ENCODE results near the gene SLCO3A1.

The SLCO3A1 gene

GRCh38 chr15:92075764-92076163, 222.3 kb downstream of the SLCO3A1 start:
- no peak overlapping the region for H3K4me3 ChIP-seq (replicated peaks; ENCODE audit: low read depth, low read length)
- no peak for DNase-seq (ENCODE audit: extremely low read depth, low read depth)
- no peak for TF ChIP-seq CTCF (IDR thresholded peaks at IDR 0.05; ENCODE audit: low read depth, low read length, missing control alignments)

- no peak overlapping the region for H3K4me3 ChIP-seq (replicated peaks; ENCODE audit: low read depth, low read length)
- no peak for TF ChIP-seq CTCF (IDR thresholded peaks at IDR 0.05; ENCODE audit: low read depth, low read length, missing control alignments)
These were observed 223.0 kb downstream of the SLCO3A1 start for GRCh38 chr15:92076541-92076940.

GRCh38 chr15:92077353-92078085, 224.0 kb downstream of the SLCO3A1 start:
- TF ChIP-seq CTCF (IDR thresholded peaks at IDR 0.05; ENCODE audit: low read depth, low read length, missing control alignments): peak; percentile 35
- no peak for DNase-seq (ENCODE audit: extremely low read depth, low read depth)
- no peak overlapping the region for H3K4me3 ChIP-seq (replicated peaks; ENCODE audit: low read depth, low read length)

More at GRCh38 chr15:92076541-92076940, 223.0 kb downstream of the SLCO3A1 start:
- no peak for DNase-seq (ENCODE audit: extremely low read depth, low read depth)

- no peak for DNase-seq (ENCODE audit: extremely low read depth, low read depth)
- no peak overlapping the region for H3K4me3 ChIP-seq (replicated peaks; ENCODE audit: low read depth, low read length)
- no peak for TF ChIP-seq CTCF (IDR thresholded peaks at IDR 0.05; ENCODE audit: low read depth, low read length, missing control alignments)
These were observed 224.8 kb downstream of the SLCO3A1 start for GRCh38 chr15:92078270-92078669.

GRCh38 chr15:92079047-92079446, 225.5 kb downstream of the SLCO3A1 start:
- no peak overlapping the region for H3K4me3 ChIP-seq (replicated peaks; ENCODE audit: low read depth, low read length)
- peak; percentile 39 for TF ChIP-seq CTCF (IDR thresholded peaks at IDR 0.05; ENCODE audit: low read depth, low read length, missing control alignments)
- DNase-seq (ENCODE audit: extremely low read depth, low read depth): no peak

GRCh38 chr15:92079647-92080255, 226.2 kb downstream of the SLCO3A1 start:
- H3K4me3 ChIP-seq (replicated peaks; ENCODE audit: low read depth, low read length): no peak overlapping the region
- no peak for DNase-seq (ENCODE audit: extremely low read depth, low read depth)
- TF ChIP-seq CTCF (IDR thresholded peaks at IDR 0.05; ENCODE audit: low read depth, low read length, missing control alignments): no peak
